Sigmoid colon (tissue), 4 donors: ENCODE data around the gene REXO1.

Experiments used
- EP300 ChIP-seq, 4 donors: sonication (generic); formaldehyde crosslinking; IDR thresholded peaks; one replicate each; pipeline ENCODE4 v1.6.1; 2017; ENCODE audit warnings: antibody characterized with exemption in 4 of 4
- POLR2A ChIP-seq, 2 donors: fragments of 450-650 bp; IDR thresholded peaks; one replicate each; pipeline ENCODE4 v1.6.1; 2016; ENCODE audit warnings: antibody characterized with exemption in 2 of 2, mild to moderate bottlenecking in 2 of 2, moderate library complexity in 2 of 2
- POLR2AphosphoS5 ChIP-seq, 4 donors: sonication (generic); formaldehyde crosslinking; IDR thresholded peaks; one replicate each; pipeline ENCODE4 v1.6.1; 2017; ENCODE audit warnings: antibody characterized with exemption in 4 of 4
- TF ChIP-seq, protein P1 (sequence below), 4 experiments: fragments of 450-650 bp in 3 of 4; fragments of 200-600 bp in 1 of 4; IDR thresholded peaks; one replicate each; pipeline ENCODE4 v1.5.1; 2016 to 2019; ENCODE audit warnings: antibody characterized with exemption in 4 of 4, mild to moderate bottlenecking in 3 of 4, moderate library complexity in 2 of 4

DNA sequence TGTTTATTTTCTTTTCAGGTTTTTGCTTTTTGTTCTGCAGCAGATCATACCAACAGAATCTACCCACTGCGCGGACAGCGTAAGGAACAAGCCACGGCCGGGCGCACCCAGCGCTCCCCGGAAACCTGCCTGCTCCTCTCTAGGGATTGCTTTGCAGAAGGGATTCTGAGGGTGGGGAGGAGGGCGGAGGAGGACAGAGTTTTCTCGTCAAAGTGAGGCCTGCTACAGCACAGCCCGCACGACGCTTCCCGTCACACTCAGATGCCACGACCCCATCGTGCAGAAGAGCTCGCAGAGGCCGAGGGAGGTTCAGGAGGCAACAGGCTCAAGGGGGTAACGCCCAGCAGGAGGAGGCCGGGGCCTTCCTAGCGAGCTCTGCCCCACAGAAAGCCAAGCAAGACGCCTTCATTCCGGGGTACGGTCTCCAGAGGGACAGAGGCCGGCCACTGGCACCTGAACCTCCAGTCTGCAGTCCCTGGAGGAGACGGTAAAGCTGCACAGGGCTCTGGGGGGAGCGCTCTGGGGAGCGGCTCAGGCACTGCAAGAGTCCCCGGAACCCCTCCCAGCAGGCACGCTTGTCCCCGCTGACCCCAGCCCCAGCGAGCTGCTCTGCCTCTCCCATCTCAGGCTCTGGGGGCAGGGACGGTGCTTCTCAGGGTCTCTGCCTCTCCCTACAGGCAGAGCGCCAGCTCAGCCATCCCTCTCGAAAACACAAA is 6.9 kb downstream of the REXO1 start:
- no peak for TF ChIP-seq POLR2A (IDR thresholded peaks at IDR 0.05)
- TF ChIP-seq, protein P1, sequence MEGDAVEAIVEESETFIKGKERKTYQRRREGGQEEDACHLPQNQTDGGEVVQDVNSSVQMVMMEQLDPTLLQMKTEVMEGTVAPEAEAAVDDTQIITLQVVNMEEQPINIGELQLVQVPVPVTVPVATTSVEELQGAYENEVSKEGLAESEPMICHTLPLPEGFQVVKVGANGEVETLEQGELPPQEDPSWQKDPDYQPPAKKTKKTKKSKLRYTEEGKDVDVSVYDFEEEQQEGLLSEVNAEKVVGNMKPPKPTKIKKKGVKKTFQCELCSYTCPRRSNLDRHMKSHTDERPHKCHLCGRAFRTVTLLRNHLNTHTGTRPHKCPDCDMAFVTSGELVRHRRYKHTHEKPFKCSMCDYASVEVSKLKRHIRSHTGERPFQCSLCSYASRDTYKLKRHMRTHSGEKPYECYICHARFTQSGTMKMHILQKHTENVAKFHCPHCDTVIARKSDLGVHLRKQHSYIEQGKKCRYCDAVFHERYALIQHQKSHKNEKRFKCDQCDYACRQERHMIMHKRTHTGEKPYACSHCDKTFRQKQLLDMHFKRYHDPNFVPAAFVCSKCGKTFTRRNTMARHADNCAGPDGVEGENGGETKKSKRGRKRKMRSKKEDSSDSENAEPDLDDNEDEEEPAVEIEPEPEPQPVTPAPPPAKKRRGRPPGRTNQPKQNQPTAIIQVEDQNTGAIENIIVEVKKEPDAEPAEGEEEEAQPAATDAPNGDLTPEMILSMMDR (IDR thresholded peaks at IDR 0.05): no peak
- no peak for TF ChIP-seq POLR2AphosphoS5 (IDR thresholded peaks at IDR 0.05)
- no peak for TF ChIP-seq EP300 (IDR thresholded peaks at IDR 0.05)
